ENCODE data around the gene C6orf120.

C6orf120 gene

GRCh38 chr6:169738976-169739529, 37.1 kb downstream of the C6orf120 start:
- Histone ChIP-seq H3K4me3 (ENCODE audit: low read length) (no peak overlapping the region), H3F3A (ENCODE audit: insufficient read depth, low read length) (no peaks in the 10 kb centered on the region), H3K9ac (ENCODE audit: low read length) (no peak overlapping the region), H4K20me1 (ENCODE audit: insufficient read depth, low read length) (no peaks in the 10 kb centered on the region), H3K4me2 (ENCODE audit: low read depth, low read length) (no peak overlapping the region), H2AFZ (ENCODE audit: low read length) (no peak overlapping the region), H3K9me2 (replicated peaks; ENCODE audit: insufficient read depth, low read length) (no peaks in the 10 kb centered on the region), H3K4me1 (ENCODE audit: low read length) (no peaks in the 10 kb centered on the region), H3K79me2 (ENCODE audit: low read length) (no peaks in the 10 kb centered on the region), H3K9me3 (replicated peaks; ENCODE audit: insufficient read depth, low read length) (no peaks in the 10 kb centered on the region), H3K27me3 (replicated peaks; ENCODE audit: insufficient read depth, low read length) (no peaks in the 10 kb centered on the region), H3K36me3 (replicated peaks; ENCODE audit: insufficient read depth, low read length) (no peaks in the 10 kb centered on the region), H3K27ac (ENCODE audit: low read length) (no peak overlapping the region)
- DNase-seq: no peak
- no peak for TF ChIP-seq EZH2phosphoT487 (IDR thresholded peaks at IDR 0.05; ENCODE audit: low read length)
- no peak for TF ChIP-seq EZH2 (optimal IDR thresholded peaks at IDR 0.05; ENCODE audit: low read depth, low read length)
- TF ChIP-seq CTCF (IDR thresholded peaks at IDR 0.05; ENCODE audit: low read length): no peak

DNA sequence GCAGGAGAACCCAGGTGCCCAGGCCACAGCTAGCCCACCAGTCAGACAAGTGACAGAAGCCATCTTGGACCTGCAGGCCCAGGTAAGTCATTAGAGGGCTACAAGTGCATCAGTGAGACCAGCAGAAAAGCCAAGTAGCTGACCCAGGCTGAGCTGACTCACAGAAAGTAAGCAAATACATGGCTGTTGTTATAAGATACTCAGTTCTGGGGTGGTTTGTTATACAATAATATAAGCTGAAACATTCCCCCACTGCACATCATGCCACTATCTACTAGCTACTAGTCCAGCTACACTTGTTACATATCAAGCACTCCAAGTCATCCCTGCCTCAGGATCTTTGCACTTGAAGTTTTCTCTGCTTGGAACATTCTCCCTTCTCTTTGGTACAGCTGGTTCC, 39.4 kb downstream of the C6orf120 start:
- no peaks in the 10 kb centered on the region for H3F3A ChIP-seq (ENCODE audit: insufficient read depth, low read length)
- DNase-seq: no peak
- H3K79me2 ChIP-seq (ENCODE audit: low read length): no peaks in the 10 kb centered on the region
- no peak overlapping the region for H2AFZ ChIP-seq (ENCODE audit: low read length)
- TF ChIP-seq CTCF (IDR thresholded peaks at IDR 0.05; ENCODE audit: low read length) (no peak), EZH2 (optimal IDR thresholded peaks at IDR 0.05; ENCODE audit: low read depth, low read length) (no peak), EZH2phosphoT487 (IDR thresholded peaks at IDR 0.05; ENCODE audit: low read length) (no peak)
- H3K36me3 ChIP-seq (replicated peaks; ENCODE audit: insufficient read depth, low read length): no peaks in the 10 kb centered on the region
- H3K4me3 ChIP-seq (ENCODE audit: low read length): no peak overlapping the region
- no peak overlapping the region for H3K27ac ChIP-seq (ENCODE audit: low read length)
- H3K9ac ChIP-seq (ENCODE audit: low read length): no peak overlapping the region
- no peak overlapping the region for H3K4me2 ChIP-seq (ENCODE audit: low read depth, low read length)
- no peaks in the 10 kb centered on the region for H4K20me1 ChIP-seq (ENCODE audit: insufficient read depth, low read length)
- no peaks in the 10 kb centered on the region for H3K27me3 ChIP-seq (replicated peaks; ENCODE audit: insufficient read depth, low read length)
- H3K9me2 ChIP-seq (replicated peaks; ENCODE audit: insufficient read depth, low read length): no peaks in the 10 kb centered on the region
- no peaks in the 10 kb centered on the region for H3K9me3 ChIP-seq (replicated peaks; ENCODE audit: insufficient read depth, low read length)
- H3K4me1 ChIP-seq (ENCODE audit: low read length): no peaks in the 10 kb centered on the region

DNA sequence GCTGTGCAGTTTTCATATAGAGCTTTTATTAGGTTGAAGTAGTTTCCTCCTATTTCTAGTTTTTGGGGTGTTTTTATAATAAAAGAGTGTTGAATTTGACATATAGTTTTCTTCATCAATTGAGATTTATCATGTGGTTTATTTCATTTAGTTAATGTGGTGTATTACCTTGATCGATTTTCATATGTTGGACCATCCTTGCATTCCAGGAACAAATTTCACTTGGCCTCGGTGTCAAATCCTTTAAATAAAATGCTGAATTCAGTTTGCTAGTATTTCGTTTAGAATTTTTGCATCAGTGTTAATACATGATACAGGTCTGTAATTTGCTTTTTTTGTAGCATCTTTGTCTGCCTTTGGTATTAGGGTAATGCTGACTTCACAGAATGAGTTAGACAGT, 43.5 kb downstream of the C6orf120 start:
- Histone ChIP-seq H3K27me3 (replicated peaks; ENCODE audit: insufficient read depth, low read length) (no peaks in the 10 kb centered on the region), H3K4me2 (ENCODE audit: low read depth, low read length) (no peak overlapping the region), H2AFZ (ENCODE audit: low read length) (no peak overlapping the region), H3F3A (ENCODE audit: insufficient read depth, low read length) (no peaks in the 10 kb centered on the region), H3K79me2 (ENCODE audit: low read length) (peaks cover 1% of the 10 kb centered on the region), H3K27ac (ENCODE audit: low read length) (no peak overlapping the region), H4K20me1 (ENCODE audit: insufficient read depth, low read length) (no peaks in the 10 kb centered on the region), H3K9ac (ENCODE audit: low read length) (no peak overlapping the region), H3K9me3 (replicated peaks; ENCODE audit: insufficient read depth, low read length) (no peaks in the 10 kb centered on the region), H3K36me3 (replicated peaks; ENCODE audit: insufficient read depth, low read length) (no peaks in the 10 kb centered on the region), H3K4me1 (ENCODE audit: low read length) (no peaks in the 10 kb centered on the region), H3K9me2 (replicated peaks; ENCODE audit: insufficient read depth, low read length) (no peaks in the 10 kb centered on the region), H3K4me3 (ENCODE audit: low read length) (no peak overlapping the region)
- no peak for DNase-seq
- TF ChIP-seq EZH2 (optimal IDR thresholded peaks at IDR 0.05; ENCODE audit: low read depth, low read length) (no peak), CTCF (IDR thresholded peaks at IDR 0.05; ENCODE audit: low read length) (no peak)

All from MM.1S (cell line).